CD4-positive, alpha-beta memory T cell (primary cell): ENCODE results near the gene NT5DC1. TPM values are rescaled to one million over a fixed set of nuclear protein-coding genes. Genes with fewer than 3 reads are reported as not detected.

Experiments
- CTCF ChIA-PET: fragments of 350-600 bp; sonication (Branson Sonifier 250); formaldehyde crosslinking; loops from one replicate; lab custom pipeline; 2021; ENCODE audit warnings: inconsistent platforms; ENCODE audit not compliant: partially characterized antibody; lab: Charles Lee
- POLR2A ChIA-PET: fragments of 350-600 bp; sonication (Branson Sonifier 250); formaldehyde crosslinking; loops from one replicate; lab custom pipeline; 2021; ENCODE audit not compliant: partially characterized antibody; lab: Charles Lee
- DNase-seq, 5 donors: peaks; one replicate each; pipeline versions ENCODE4 v3.0.0 to v3.0.0-alpha.2; 2020 to 2022; ENCODE audit warnings: mixed read lengths in 1 of 5
- H3K27ac ChIP-seq: one replicate; pipeline ENCODE4 v1.7.0; 2013; ENCODE audit warnings: low read depth, low read length
- H3K27me3 ChIP-seq: 2 replicates; pipeline ENCODE4 v1.7.0; 2013; ENCODE audit warnings: mild to moderate bottlenecking, low read length, moderate library complexity; ENCODE audit not compliant: insufficient read depth
- H3K36me3 ChIP-seq: 2 replicates; pipeline ENCODE4 v1.7.0; 2013; ENCODE audit warnings: mild to moderate bottlenecking, low read length, moderate library complexity; ENCODE audit not compliant: insufficient read depth
- H3K4me1 ChIP-seq: 2 replicates; pipeline ENCODE4 v1.7.0; 2013; ENCODE audit warnings: mild to moderate bottlenecking, low read length, moderate library complexity; ENCODE audit not compliant: insufficient read depth
- H3K4me3 ChIP-seq, 2 donors: one replicate each; pipeline ENCODE4 v1.7.0; 2013; ENCODE audit warnings: low read length in 2 of 2, mild to moderate bottlenecking in 1 of 2
- H3K9me3 ChIP-seq, 2 donors: one replicate each; pipeline ENCODE4 v1.7.0; 2013; ENCODE audit warnings: low read length in 2 of 2, control low read depth in 1 of 2; ENCODE audit not compliant: control insufficient read depth in 1 of 2
- H3K27ac Mint-ChIP-seq, 7 donors: one replicate each; pipeline ENCODE4 v1.8.0; 2020 to 2021; ENCODE audit warnings: mixed read lengths in 7 of 7, mild to moderate bottlenecking in 6 of 7, inconsistent platforms in 3 of 7, moderate library complexity in 3 of 7
- H3K27me3 Mint-ChIP-seq, 2 donors: one replicate each; pipeline ENCODE4 v1.8.0; 2020 to 2021; ENCODE audit warnings: mixed read lengths in 2 of 2
- H3K36me3 Mint-ChIP-seq, 2 donors: one replicate each; pipeline ENCODE4 v1.8.0; 2020 to 2021; ENCODE audit warnings: mixed read lengths in 2 of 2, inconsistent platforms in 1 of 2, mild to moderate bottlenecking in 1 of 2
- H3K4me1 Mint-ChIP-seq, 4 donors: one replicate each; pipeline ENCODE4 v1.8.0; 2020 to 2021; ENCODE audit warnings: mixed read lengths in 4 of 4, mild to moderate bottlenecking in 1 of 4
- H3K4me3 Mint-ChIP-seq, 8 donors: one replicate each; pipeline ENCODE4 v1.8.0; 2020 to 2021; ENCODE audit warnings: mixed read lengths in 8 of 8, mild to moderate bottlenecking in 7 of 8, moderate library complexity in 6 of 8, inconsistent platforms in 3 of 8
- H3K9me3 Mint-ChIP-seq, 8 donors: one replicate each; pipeline ENCODE4 v1.8.0; 2020 to 2021; ENCODE audit warnings: mixed read lengths in 8 of 8, mild to moderate bottlenecking in 5 of 8, inconsistent platforms in 3 of 8, moderate library complexity in 1 of 8
- intact Hi-C: fragments of 100-400 bp; cut with micrococcal nuclease; formaldehyde crosslinking; loops from one replicate; pipeline ENCODE4 v1.15.1; 2023
- polyA plus RNA-seq, 2 donors: library from polyadenylated mRNA; unstranded; fragments of 300-500 nt; fragmentation: Illumina TruSeq; gene quantifications; one replicate each; pipeline ENCODE4 v1.2.3, GENCODE V29; 2021
- total RNA-seq, 2 experiments: library from RNA; stranded (reverse); gene quantifications; one replicate each; pipeline ENCODE4 v1.2.3, GENCODE V29; 2021

Gene NT5DC1
- total and polyA plus RNA-seq, 4 experiments from 2014 or later = 50.5 to 78.4 (median 58.3) TPM

DNA sequence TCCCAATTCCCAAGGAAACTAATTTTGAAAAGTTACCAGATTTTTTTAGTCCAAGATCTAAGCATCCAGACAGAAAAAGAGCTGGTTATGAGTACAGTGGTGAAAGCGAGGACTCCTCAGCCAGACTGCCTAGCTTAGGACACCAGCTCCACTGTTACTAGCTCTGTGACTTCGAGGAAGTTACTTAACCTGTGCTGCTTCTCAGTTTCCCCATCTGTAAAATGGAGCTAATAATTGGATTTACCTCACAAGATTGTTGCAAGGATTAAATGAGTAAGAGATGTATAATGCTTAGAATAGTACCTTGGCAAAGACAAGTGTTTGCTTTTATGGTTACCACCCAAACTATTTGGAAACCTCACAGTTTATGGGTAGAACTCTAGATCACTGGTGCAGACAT, 1.1 kb downstream of the NT5DC1 start:
- H3K9me3 Mint-ChIP-seq = peaks cover 0 to under 1% (median under 1%) of the 10 kb centered on the region in 8 donors
- Histone ChIP-seq H3K27me3 (no peaks in the 10 kb centered on the region), H3K36me3 (no peaks in the 10 kb centered on the region), H3K4me3 (peak overlapping the region; percentile 63 to 71), H3K9me3 (no peaks in the 10 kb centered on the region), H3K4me1 (peaks cover 55% of the 10 kb centered on the region), H3K27ac (peak overlapping the region; percentile 86)
- ChIA-PET CTCF (interaction anchor here (0.8 to 2.9 kb wide), 5 partner anchors 11 to 167 kb away, joined by 3 to 11 read pairs (median 5); no protein-coding TSS in a partner anchor), POLR2A (interaction anchor here (1.7 to 2.2 kb wide), 4 partner anchors 15 to 579 kb away, joined by 5 to 26 read pairs (median 12); partner anchors contain the start of genes KPNA5, RWDD1 and TSPYL1)
- peak overlapping the region; percentile 94 to 99 (median 98) for H3K4me3 Mint-ChIP-seq
- no peaks in the 10 kb centered on the region for H3K27me3 Mint-ChIP-seq
- DNase-seq = no peak
- peaks cover 7 to 16% of the 10 kb centered on the region in 2 donors for H3K36me3 Mint-ChIP-seq
- intact Hi-C loops = loop anchor here (1.0 to 10.0 kb wide), 3 partner anchors 153 to 1501 kb away; partner anchors contain the start of genes GOPC, RWDD1 and TSPYL4
- peak overlapping the region; percentile 89 to 97 (median 93) for H3K27ac Mint-ChIP-seq
- H3K4me1 Mint-ChIP-seq = peaks cover 46 to 63% (median 53%) of the 10 kb centered on the region in 4 donors

DNA sequence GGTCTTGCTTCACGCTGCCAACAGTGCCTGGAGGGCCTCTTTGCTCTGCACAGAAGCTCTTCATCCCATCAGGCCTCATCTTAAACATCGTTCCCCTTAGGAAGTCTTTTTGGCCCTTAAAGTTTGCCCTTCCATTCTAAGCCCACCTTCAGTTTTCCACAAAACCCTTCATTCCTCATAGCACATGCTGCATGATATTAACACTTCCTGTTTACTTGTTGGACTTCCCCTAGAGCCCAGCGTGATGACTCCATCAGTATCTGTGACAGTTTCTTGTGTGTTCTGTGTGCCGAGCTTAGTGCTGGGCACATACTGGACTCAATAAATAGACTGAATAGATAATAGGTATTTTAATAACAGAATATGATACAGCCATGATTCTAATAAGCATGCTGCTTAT, 2.2 kb downstream of the NT5DC1 start:
- ChIA-PET CTCF (interaction anchor here (2.9 kb wide), 1 partner anchor 9 kb away, joined by 11 read pairs; no protein-coding TSS in a partner anchor), POLR2A (interaction anchor here (0.8 kb wide), 1 partner anchor 9 kb away, joined by 4 read pairs; no protein-coding TSS in a partner anchor)
- peaks cover 10 to 21% of the 10 kb centered on the region in 2 donors for H3K36me3 Mint-ChIP-seq
- H3K27me3 Mint-ChIP-seq = no peaks in the 10 kb centered on the region
- H3K27ac Mint-ChIP-seq = peak overlapping the region in 6 of 7 donors; percentile 3 to 54 (median 20)
- H3K4me1 Mint-ChIP-seq = peaks cover 46 to 63% (median 53%) of the 10 kb centered on the region in 4 donors
- H3K27me3 ChIP-seq = no peaks in the 10 kb centered on the region
- peak overlapping the region in 7 of 8 donors; percentile 5 to 98 (median 47) for H3K4me3 Mint-ChIP-seq
- no peak overlapping the region for H3K4me3 ChIP-seq
- H3K27ac ChIP-seq = no peak overlapping the region
- H3K4me1 ChIP-seq = peaks cover 55% of the 10 kb centered on the region
- no peaks in the 10 kb centered on the region for H3K9me3 ChIP-seq
- intact Hi-C loops = loop anchor here (10.0 kb wide), 1 partner anchor 152 kb away; the partner anchor contains the start of gene TSPYL4
- DNase-seq = no peak
- no peaks in the 10 kb centered on the region for H3K36me3 ChIP-seq
- H3K9me3 Mint-ChIP-seq = no peaks in the 10 kb centered on the region

DNA sequence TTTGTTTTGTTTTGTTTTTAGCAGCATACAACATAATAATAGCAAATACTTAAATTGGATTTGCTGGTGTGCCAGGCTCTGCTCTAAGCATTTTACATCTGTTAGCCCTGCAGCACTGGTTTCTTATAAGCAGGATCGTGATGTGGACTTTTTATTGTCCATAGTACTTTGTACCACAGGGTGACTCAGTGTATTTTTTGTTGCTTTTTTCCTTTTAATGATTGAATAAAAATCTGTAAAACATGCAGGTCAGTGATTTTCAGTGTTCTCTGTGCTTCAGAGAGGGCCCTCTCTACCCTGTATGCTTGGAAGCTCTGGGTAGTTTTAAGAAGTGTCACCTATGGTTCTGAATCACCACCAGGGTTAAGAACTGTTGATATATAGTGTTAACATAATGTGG, 4.0 kb downstream of the NT5DC1 start:
- intact Hi-C loops = loop anchor here (10.0 kb wide), 1 partner anchor 150 kb away; the partner anchor contains the start of gene TSPYL4

GRCh38 chr6:116105247-116105646, 4.6 kb downstream of the NT5DC1 start:
- Mint-ChIP-seq H3K36me3 (peaks cover 28 to 41% of the 10 kb centered on the region in 2 donors), H3K9me3 (no peaks in the 10 kb centered on the region), H3K27me3 (no peaks in the 10 kb centered on the region), H3K27ac (peak overlapping the region in 3 of 7 donors; percentile 10 to 68 (median 23)), H3K4me3 (peak overlapping the region in 1 of 8 donors; percentile 64), H3K4me1 (peaks cover 43 to 62% (median 51%) of the 10 kb centered on the region in 4 donors)
- ChIA-PET POLR2A (no interaction called here), CTCF (interaction anchor here (2.1 kb wide), 1 partner anchor 8 kb away, joined by 6 read pairs; no protein-coding TSS in a partner anchor)
- Histone ChIP-seq H3K36me3 (peaks cover 16% of the 10 kb centered on the region), H3K9me3 (no peaks in the 10 kb centered on the region), H3K4me1 (peaks cover 50% of the 10 kb centered on the region), H3K27ac (no peak overlapping the region), H3K27me3 (no peaks in the 10 kb centered on the region), H3K4me3 (no peak overlapping the region)
- no peak for DNase-seq
- intact Hi-C loops = loop anchor here (10.0 kb wide), 1 partner anchor 150 kb away; the partner anchor contains the start of gene TSPYL4

More for the DNA sequence above, 4.0 kb downstream of the NT5DC1 start:
- Mint-ChIP-seq H3K9me3 (no peaks in the 10 kb centered on the region), H3K27me3 (no peaks in the 10 kb centered on the region), H3K4me3 (peak overlapping the region in 2 of 8 donors; percentile 1 to 64), H3K27ac (peak overlapping the region in 1 of 7 donors; percentile 19), H3K36me3 (peaks cover 25 to 38% of the 10 kb centered on the region in 2 donors), H3K4me1 (peaks cover 46 to 68% (median 55%) of the 10 kb centered on the region in 4 donors)
- POLR2A ChIA-PET = no interaction called here
- H3K4me3 ChIP-seq = no peak overlapping the region
- H3K27ac ChIP-seq = no peak overlapping the region
- H3K4me1 ChIP-seq = peaks cover 55% of the 10 kb centered on the region
- peaks cover 14% of the 10 kb centered on the region for H3K36me3 ChIP-seq
- CTCF ChIA-PET = interaction anchor here (1.2 to 2.1 kb wide), 2 partner anchors 8 to 430 kb away, joined by 3 to 6 read pairs; no protein-coding TSS in a partner anchor
- no peaks in the 10 kb centered on the region for H3K27me3 ChIP-seq
- no peak for DNase-seq
- H3K9me3 ChIP-seq = no peaks in the 10 kb centered on the region

GRCh38 chr6:116106146-116106545, 5.5 kb downstream of the NT5DC1 start:
- Histone ChIP-seq H3K27me3 (no peaks in the 10 kb centered on the region), H3K27ac (no peak overlapping the region), H3K9me3 (no peaks in the 10 kb centered on the region), H3K4me3 (no peak overlapping the region), H3K36me3 (peaks cover 25% of the 10 kb centered on the region), H3K4me1 (peaks cover 49% of the 10 kb centered on the region)
- peak overlapping the region in 1 of 8 donors; percentile 47 for H3K4me3 Mint-ChIP-seq
- no peak overlapping the region for H3K27ac Mint-ChIP-seq
- no peaks in the 10 kb centered on the region for H3K27me3 Mint-ChIP-seq
- POLR2A ChIA-PET = no interaction called here
- CTCF ChIA-PET = interaction anchor here (1.6 to 2.1 kb wide), 2 partner anchors 9 to 11 kb away, joined by 3 to 6 read pairs; no protein-coding TSS in a partner anchor
- DNase-seq = no peak
- peaks cover 37 to 49% of the 10 kb centered on the region in 2 donors for H3K36me3 Mint-ChIP-seq
- H3K4me1 Mint-ChIP-seq = peaks cover 42 to 56% (median 50%) of the 10 kb centered on the region in 4 donors
- H3K9me3 Mint-ChIP-seq = no peaks in the 10 kb centered on the region
- intact Hi-C loops = loop anchor here (10.0 kb wide), 1 partner anchor 149 kb away; the partner anchor contains the start of gene TSPYL4

DNA sequence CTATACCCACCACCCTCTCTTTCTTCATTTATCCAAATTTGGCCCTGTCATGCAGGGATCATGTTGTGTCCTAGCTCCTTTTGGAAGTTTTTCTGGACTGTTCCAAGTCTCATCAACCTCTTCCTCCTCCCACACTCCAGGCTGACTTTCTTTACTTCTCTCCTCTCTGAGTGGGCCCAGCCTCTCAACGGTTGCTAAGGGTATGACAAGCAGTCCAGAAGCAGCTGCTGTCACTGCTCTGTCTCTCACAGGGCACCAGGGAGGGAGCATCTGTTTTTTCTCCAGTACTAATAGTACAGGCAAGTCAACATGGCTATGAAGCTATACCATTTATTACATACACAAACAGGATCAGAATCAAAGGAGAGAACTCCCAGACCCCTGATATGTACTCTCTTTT, 8.2 kb downstream of the NT5DC1 start:
- POLR2A ChIA-PET = no interaction called here
- Mint-ChIP-seq H3K4me1 (peaks cover 19 to 35% (median 25%) of the 10 kb centered on the region in 4 donors), H3K27ac (no peak overlapping the region), H3K36me3 (peaks cover 52 to 67% of the 10 kb centered on the region in 2 donors), H3K4me3 (no peak overlapping the region), H3K9me3 (no peaks in the 10 kb centered on the region), H3K27me3 (no peaks in the 10 kb centered on the region)
- Histone ChIP-seq H3K36me3 (peaks cover 48% of the 10 kb centered on the region), H3K4me3 (no peak overlapping the region), H3K4me1 (peaks cover 24% of the 10 kb centered on the region), H3K9me3 (no peaks in the 10 kb centered on the region), H3K27me3 (no peaks in the 10 kb centered on the region), H3K27ac (no peak overlapping the region)
- intact Hi-C loops = loop anchor here (10.0 kb wide), 1 partner anchor 146 kb away; the partner anchor contains the start of gene TSPYL4
- DNase-seq = no peak
- CTCF ChIA-PET = interaction anchor here (1.0 kb wide), 1 partner anchor 12 kb away, joined by 3 read pairs; no protein-coding TSS in a partner anchor
